Keratinocyte (primary cell): ENCODE results near the gene NXPH4. TPM values are rescaled to one million over a fixed set of nuclear protein-coding genes. Genes with fewer than 3 reads are reported as not detected.

ENCODE experiments used
- DNase-seq: peaks from one replicate; pipeline ENCODE4 v3.0.0-alpha.2; 2011; ENCODE audit warnings: low read depth, missing footprints, low spot score
- FAIRE-seq: peaks from 2 replicates; lab custom pipeline; 2011; peaks lifted over from hg19 to GRCh38; lab: Jason Lieb, UNC
- H2AFZ ChIP-seq: 2 replicates; pipeline ENCODE4 v1.6.0; 2012; ENCODE audit warnings: low read length, control low read depth, inconsistent platforms; ENCODE audit not compliant: control insufficient read depth
- H3K27ac ChIP-seq: 2 replicates; pipeline ENCODE4 v1.5.1; 2011; ENCODE audit warnings: low read length; ENCODE audit not compliant: control insufficient read depth, insufficient read depth
- H3K27me3 ChIP-seq: 3 replicates; pipeline ENCODE4 v1.6.0; 2011; ENCODE audit warnings: low read length; ENCODE audit not compliant: control insufficient read depth, insufficient read depth; ENCODE audit errors: extremely low read depth
- H3K36me3 ChIP-seq, 2 experiments: 2 replicates in 1 of 2; 3 replicates in 1 of 2; pipeline ENCODE4 v1.5.1; 2011; ENCODE audit warnings: low read length in 2 of 2, mild to moderate bottlenecking in 1 of 2; ENCODE audit not compliant: control insufficient read depth in 2 of 2, insufficient read depth in 2 of 2; ENCODE audit errors: extremely low read depth in 1 of 2
- H3K4me1 ChIP-seq: 3 replicates; pipeline ENCODE4 v1.5.1; 2011; ENCODE audit warnings: low read length; ENCODE audit not compliant: control insufficient read depth, insufficient read depth; ENCODE audit errors: extremely low read depth
- H3K4me2 ChIP-seq: 3 replicates; pipeline ENCODE4 v1.6.0; 2011; ENCODE audit warnings: low read depth, low read length; ENCODE audit not compliant: control insufficient read depth, insufficient read depth; ENCODE audit errors: extremely low read depth
- H3K4me3 ChIP-seq, 3 experiments: fragments of 200-600 bp in 1 of 3; sonication (generic) in 1 of 3; 2 replicates in 2 of 3; 3 replicates in 1 of 3; pipeline ENCODE4 v1.5.1; 2011 to 2016; ENCODE audit warnings: low read length in 3 of 3, mild to moderate bottlenecking in 3 of 3, control low read depth in 2 of 3, inconsistent platforms in 1 of 3, low read depth in 1 of 3, mixed read lengths in 1 of 3, mixed run types in 1 of 3, moderate library complexity in 1 of 3; ENCODE audit not compliant: control insufficient read depth in 2 of 3, insufficient read depth in 2 of 3; ENCODE audit errors: extremely low read depth in 1 of 3
- H3K79me2 ChIP-seq: 2 replicates; pipeline ENCODE4 v1.6.0; 2012; ENCODE audit warnings: low read length; ENCODE audit not compliant: control insufficient read depth, insufficient read depth
- H3K9ac ChIP-seq: 3 replicates; pipeline ENCODE4 v1.6.0; 2011; ENCODE audit warnings: low read length; ENCODE audit not compliant: control insufficient read depth, insufficient read depth; ENCODE audit errors: extremely low read depth
- H3K9me1 ChIP-seq: 3 replicates; pipeline ENCODE4 v1.6.0; 2011; ENCODE audit warnings: low read length; ENCODE audit not compliant: control insufficient read depth, insufficient read depth; ENCODE audit errors: extremely low read depth
- H3K9me3 ChIP-seq: 2 replicates; pipeline ENCODE4 v1.5.1; 2012; ENCODE audit warnings: low read depth, low read length; ENCODE audit not compliant: control insufficient read depth
- H4K20me1 ChIP-seq: 3 replicates; pipeline ENCODE4 v1.6.0; 2011; ENCODE audit warnings: low read length; ENCODE audit not compliant: control insufficient read depth, insufficient read depth; ENCODE audit errors: extremely low read depth
- EZH2 ChIP-seq: IDR thresholded peaks from one replicate; pipeline ENCODE4 v1.6.1; 2012; ENCODE audit warnings: inconsistent platforms, mild to moderate bottlenecking, low read length, moderate library complexity
- dilution Hi-C: fragments of 300-500 bp; cut with MboI; formaldehyde crosslinking; loops from one replicate; pipeline ENCODE4 v1.7.0; 2020; ENCODE audit warnings: low sequenced_read_pairs; ENCODE audit not compliant: extremely low pct_ligation_motif_present
- polyA plus RNA-seq, 5 experiments: library from polyadenylated mRNA; depleted of rRNA in 3 of 5; stranded (reverse) in 3 of 5; stranded (forward) in 1 of 5; unstranded in 1 of 5; fragments of >200 nt; gene quantifications; 1 replicate in 1 of 5; 2 replicates in 3 of 5; 3 replicates in 1 of 5; pipeline versions ENCODE4 v1.2.1 to v1.2.3, GENCODE V29; 2011 to 2012; ENCODE audit warnings: missing spikeins in 2 of 5, low read depth in 1 of 5, low replicate concordance in 1 of 5
- TF ChIP-seq, protein P1 (sequence below), 3 experiments: IDR thresholded peaks in 1 of 3; conservative IDR thresholded peaks in 1 of 3; optimal IDR thresholded peaks in 1 of 3; 2 replicates in 2 of 3; 3 replicates in 1 of 3; pipeline versions ENCODE3 to v1.5.1; 2011; ENCODE audit warnings: low read length in 3 of 3, mild to moderate bottlenecking in 3 of 3, moderate library complexity in 2 of 3, control low read depth in 1 of 3, inconsistent platforms in 1 of 3; ENCODE audit not compliant: insufficient read depth in 2 of 3; ENCODE audit errors: extremely low read depth in 1 of 3

The NXPH4 gene
- polyA plus RNA-seq, 1 donor (not counting 4 experiments of a cell fraction or from before 2014, with no cell fraction given), result 0.97 TPM

DNA sequence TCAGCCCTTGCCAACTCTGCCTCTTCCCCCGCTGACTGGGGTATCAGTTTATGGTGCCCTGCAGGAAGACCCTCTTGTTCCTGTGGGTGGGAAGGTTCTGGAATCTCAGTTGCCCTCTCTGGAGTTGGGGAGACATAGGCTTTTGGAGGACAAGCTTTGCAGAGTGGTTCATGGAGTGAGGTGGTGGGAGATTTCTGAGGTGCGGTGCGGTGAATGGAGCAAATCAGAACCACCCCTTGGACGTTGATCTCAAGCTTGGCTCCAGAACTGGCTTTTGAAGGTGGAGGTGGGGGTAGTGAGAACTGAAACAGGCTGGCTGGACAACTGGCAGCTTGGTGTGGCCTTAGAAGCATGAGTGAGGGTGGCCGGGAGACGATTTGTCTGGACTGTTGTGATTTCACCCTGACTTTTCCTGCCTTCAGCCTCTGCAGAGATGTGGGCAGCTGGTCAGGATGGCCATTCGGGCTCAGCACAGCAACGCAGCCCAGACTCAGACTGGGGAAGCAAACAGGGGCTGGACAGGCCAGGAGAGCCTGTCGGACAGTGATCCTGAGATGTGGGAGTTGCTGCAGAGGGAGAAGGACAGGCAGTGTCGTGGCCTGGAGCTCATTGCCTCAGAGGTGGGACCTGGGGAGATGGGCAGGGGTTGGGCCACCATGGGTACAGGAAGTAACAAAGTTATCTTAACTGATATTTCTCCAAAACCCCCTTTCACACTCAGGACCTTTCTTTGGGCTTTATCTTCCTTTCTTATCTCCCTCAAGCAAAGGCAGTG lies 14.0 kb downstream of the NXPH4 start:
- H3K4me3 ChIP-seq, result peak overlapping the region; percentile 63 to 97 (median 72)
- peak overlapping the region; percentile 98 for H3K9ac ChIP-seq
- H3K27ac ChIP-seq, result peak overlapping the region; percentile 94
- H2AFZ ChIP-seq, result no peak overlapping the region
- dilution Hi-C loops, result no loop called here
- H3K4me1 ChIP-seq, result peaks cover 43% of the 10 kb centered on the region
- DNase-seq (no peak), FAIRE-seq (no peak)
- no peaks in the 10 kb centered on the region for H3K9me1 ChIP-seq
- peaks cover 25% of the 10 kb centered on the region for H3K79me2 ChIP-seq
- no peaks in the 10 kb centered on the region for H3K9me3 ChIP-seq
- H4K20me1 ChIP-seq, result no peaks in the 10 kb centered on the region
- H3K27me3 ChIP-seq, result no peaks in the 10 kb centered on the region
- peaks cover 25 to 41% of the 10 kb centered on the region in 2 experiments for H3K36me3 ChIP-seq
- peak overlapping the region; percentile 96 for H3K4me2 ChIP-seq
- TF ChIP-seq, protein P1, sequence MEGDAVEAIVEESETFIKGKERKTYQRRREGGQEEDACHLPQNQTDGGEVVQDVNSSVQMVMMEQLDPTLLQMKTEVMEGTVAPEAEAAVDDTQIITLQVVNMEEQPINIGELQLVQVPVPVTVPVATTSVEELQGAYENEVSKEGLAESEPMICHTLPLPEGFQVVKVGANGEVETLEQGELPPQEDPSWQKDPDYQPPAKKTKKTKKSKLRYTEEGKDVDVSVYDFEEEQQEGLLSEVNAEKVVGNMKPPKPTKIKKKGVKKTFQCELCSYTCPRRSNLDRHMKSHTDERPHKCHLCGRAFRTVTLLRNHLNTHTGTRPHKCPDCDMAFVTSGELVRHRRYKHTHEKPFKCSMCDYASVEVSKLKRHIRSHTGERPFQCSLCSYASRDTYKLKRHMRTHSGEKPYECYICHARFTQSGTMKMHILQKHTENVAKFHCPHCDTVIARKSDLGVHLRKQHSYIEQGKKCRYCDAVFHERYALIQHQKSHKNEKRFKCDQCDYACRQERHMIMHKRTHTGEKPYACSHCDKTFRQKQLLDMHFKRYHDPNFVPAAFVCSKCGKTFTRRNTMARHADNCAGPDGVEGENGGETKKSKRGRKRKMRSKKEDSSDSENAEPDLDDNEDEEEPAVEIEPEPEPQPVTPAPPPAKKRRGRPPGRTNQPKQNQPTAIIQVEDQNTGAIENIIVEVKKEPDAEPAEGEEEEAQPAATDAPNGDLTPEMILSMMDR (optimal IDR thresholded peaks at IDR 0.05 in 1 of 3, IDR thresholded peaks at IDR 0.05 in 1 of 3, conservative IDR thresholded peaks at IDR 0.05 in 1 of 3; ENCODE audit: extremely low read depth in 1 of 3, insufficient read depth in 2 of 3, low read length in 3 of 3), result no peak
- no peak for TF ChIP-seq EZH2

DNA sequence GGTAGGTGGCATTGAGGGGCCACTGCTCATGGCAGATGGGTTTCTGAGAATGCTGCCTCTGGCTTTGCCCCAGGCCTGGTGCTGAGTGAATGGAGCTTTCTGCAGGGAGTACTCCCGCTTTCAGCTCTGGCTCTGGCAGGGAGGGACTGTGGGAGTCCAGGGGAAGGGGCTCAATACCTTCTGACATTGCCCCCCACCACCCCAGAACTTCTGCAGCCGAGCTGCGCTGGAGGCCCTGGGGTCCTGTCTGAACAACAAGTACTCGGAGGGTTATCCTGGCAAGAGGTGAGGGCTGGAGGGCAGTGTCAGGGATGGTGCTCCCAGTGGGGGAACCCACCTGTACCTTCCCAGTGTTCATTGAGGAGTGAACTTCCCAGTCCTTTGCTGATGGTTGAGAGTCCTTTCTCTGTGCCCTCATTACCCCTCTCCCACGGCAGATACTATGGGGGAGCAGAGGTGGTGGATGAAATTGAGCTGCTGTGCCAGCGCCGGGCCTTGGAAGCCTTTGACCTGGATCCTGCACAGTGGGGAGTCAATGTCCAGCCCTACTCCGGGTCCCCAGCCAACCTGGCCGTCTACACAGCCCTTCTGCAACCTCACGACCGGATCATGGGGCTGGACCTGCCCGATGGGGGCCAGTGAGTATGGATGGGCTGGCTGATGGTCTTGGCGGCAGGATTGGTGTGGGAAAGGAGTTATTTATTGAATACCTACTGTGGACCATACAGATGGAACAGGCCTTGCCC lies 14.9 kb downstream of the NXPH4 start:
- no peak for TF ChIP-seq EZH2
- dilution Hi-C loops, result no loop called here
- Histone ChIP-seq H3K36me3 (peaks cover 25 to 41% of the 10 kb centered on the region in 2 experiments), H3K4me3 (peak overlapping the region in 1 of 3 experiments; percentile 97), H3K9ac (peak overlapping the region; percentile 98), H3K4me2 (peak overlapping the region; percentile 96), H3K9me3 (no peaks in the 10 kb centered on the region), H3K9me1 (no peaks in the 10 kb centered on the region), H3K4me1 (peaks cover 52% of the 10 kb centered on the region), H4K20me1 (no peaks in the 10 kb centered on the region), H3K79me2 (peaks cover 25% of the 10 kb centered on the region), H2AFZ (no peak overlapping the region), H3K27ac (no peak overlapping the region), H3K27me3 (no peaks in the 10 kb centered on the region)
- no peak for DNase-seq
- FAIRE-seq, result no peak
